Activated CD8-positive, alpha-beta memory T cell treated with anti-CD3 and anti-CD28 coated beads, Interleukin-2, amount 50 U/mL, for 24 hours (primary cell): ENCODE results near the gene OR5AL1.
"Not testable (repeated sequence)": the region's sequence is repeated elsewhere in the genome, so short reads cannot be mapped to it uniquely, and the experiment has no call there.

Experiments
- DNase-seq: peaks from one replicate; pipeline ENCODE4 v3.0.0-alpha.2; 2020; ENCODE audit errors: extremely low read depth

Gene OR5AL1

DNA sequence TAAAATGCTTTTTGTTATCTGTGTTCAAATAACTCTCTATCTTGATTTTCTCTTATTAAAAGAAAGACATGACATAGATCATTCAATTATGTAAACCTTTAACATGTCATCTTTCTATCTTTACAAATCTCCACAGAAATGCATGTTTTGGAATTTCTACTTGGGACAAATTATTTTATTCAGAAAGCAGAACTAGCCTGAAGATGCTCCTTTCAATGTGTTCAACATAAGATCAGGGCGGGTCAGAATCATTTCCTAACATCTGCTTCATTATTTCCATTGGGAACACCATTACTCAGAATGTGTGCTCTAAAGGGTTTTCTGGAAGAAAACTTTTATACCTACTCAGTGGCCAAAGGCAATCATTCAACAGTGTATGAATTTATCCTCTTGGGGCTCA lies at the start of gene OR5AL1:
Gene OR5AL1, plus strand, starts transcription at position 301 of the 400 bp plus-strand sequence.
- no peak for DNase-seq

DNA sequence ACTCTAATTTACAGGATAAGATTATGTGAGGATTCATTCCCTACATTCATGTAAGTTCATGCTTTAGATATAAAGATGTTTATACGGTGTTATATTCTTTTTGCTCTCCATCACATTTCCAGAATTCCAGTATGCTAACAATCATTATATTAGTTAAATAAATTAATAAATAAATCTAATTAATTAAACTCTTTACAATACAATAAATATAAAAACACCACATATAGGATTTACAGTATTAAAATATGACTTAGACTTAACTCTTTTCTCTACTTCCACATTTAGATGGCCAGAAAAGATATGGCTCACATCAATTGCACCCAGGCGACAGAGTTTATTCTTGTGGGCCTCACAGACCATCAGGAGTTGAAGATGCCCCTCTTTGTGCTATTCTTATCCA lies 37.2 kb upstream of the OR5AL1 start, which contains the start of gene OR8U1:
Gene OR8U1, plus strand, starts transcription at position 301 of the 400 bp plus-strand sequence. Its CDS starts 0 bp downstream, at position 301.
- no peak for DNase-seq

DNA sequence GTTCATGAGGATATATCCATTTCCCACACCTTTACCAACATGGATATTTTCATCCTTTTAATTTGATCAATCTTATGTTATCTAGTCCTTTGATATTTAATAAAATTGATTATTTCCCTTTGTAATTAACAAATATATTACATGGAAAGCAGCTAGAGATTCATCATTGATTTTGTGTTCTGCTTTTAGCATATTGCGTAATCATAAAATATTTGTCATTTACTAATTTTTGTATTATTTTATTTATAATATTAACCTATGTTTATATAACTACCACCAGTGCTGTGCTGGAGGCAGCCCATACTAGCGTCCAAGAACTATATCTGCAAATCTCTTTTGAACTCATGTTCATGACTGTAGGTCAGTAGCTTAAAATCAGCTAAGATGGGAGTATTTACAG lies 32.4 kb upstream of the OR5AL1 start:
- DNase-seq, result no peak

DNA sequence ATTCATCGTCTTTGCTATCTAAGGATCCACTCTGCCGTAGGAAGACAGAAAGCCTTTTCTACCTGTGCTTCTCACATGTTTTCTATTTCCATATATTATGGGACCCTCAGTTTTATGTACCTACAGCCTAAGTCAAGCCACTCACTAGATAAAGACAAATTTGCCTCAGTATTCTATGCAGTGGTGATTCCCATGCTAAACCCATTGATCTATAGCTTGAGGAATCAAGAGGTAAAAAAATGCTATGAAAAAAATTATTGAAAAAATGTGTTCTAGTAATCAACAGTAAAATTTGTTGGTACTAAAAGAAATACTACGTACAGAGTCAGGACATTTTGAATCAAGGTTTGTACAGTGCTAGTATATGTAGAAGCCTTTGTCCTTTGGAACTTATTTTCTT lies 18.1 kb upstream of the OR5AL1 start:
- no peak for DNase-seq

DNA sequence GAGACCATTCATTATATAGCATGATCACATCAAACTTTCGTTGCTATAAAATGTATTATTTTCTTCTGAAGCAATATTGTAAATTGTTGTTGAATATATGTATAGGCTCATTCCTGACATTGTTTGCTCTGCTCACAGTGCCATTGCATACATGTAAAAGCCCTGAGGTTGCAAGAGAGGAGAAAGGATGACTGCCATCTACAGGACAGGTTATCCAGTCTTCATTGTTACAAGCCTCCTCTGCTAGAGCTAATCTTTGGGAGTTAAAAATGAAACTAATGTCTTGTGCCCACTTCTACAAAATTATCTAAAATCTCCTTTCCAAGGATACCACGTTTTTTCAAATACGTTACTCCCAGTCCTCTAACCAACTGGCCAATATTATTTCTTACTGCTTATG lies 16.4 kb upstream of the OR5AL1 start:
- DNase-seq, result no peak

DNA sequence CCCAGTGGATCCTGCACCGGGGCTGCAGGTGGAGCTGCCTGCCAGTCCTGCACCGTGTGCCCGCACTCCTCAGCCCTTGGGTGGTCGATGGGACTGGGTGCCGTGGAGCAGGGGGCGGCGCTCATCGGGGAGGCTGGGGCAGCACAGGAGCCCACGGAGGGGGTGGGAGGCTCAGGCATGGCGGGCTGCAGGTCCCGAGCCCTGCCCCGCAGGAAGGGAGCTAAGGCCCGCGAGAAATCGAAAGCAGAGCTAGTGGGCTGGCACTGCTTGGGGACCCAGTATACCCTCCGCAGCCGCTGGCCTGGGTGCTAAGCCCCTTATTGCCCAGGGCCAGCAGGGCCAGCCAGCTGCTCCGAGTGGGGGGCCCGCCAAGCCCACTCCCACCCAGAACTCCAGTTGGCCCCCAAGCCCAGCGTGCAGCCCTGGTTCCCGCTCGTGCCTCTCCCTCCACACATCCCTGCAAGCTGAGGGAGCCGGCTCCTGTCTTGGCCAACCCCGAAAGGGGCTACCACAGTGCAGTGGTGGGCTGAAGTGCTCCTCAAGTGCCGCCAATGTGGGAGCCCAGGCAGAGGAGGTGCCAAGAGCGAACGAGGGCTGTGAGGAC lies 10.5 kb upstream of the OR5AL1 start:
- not testable (repeated sequence) for DNase-seq

DNA sequence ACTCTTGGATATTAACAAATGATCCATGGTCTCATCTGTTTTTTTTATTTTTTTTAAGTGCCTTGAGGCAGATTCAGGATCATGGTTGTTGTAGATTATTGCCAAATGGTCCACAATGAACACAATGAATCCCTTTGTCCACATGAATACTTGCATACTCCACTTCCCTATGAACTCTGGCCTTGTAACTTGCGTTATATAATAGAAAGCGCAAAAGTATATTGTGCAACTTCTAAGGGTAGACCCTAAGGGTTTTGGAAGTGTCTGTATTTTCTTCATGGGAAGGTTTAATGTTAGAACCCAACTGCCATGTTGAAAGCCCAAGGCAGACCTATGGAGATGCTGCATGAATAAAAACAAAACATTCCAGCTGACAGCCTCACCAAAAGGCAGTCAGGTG lies 8.1 kb upstream of the OR5AL1 start:
- DNase-seq, result no peak

DNA sequence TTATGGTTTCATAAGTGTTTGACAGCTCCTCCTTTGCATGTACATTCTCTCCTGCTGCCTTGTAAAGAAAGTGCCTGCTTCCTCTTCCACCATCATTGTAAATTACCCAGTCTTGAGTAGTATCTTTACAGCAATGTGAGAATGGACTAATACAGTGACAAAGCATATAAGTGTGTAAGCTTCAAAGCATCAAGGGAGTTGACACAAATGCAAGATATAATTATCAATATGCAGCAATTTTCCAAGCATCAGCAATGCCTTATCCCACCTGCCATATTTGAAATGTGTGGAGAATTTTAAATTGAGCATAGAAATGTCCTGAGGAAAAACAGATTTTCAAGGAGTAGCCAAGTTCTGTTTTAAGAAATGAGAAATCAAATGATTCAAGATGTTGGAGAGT lies 1.7 kb upstream of the OR5AL1 start:
- no peak for DNase-seq

DNA sequence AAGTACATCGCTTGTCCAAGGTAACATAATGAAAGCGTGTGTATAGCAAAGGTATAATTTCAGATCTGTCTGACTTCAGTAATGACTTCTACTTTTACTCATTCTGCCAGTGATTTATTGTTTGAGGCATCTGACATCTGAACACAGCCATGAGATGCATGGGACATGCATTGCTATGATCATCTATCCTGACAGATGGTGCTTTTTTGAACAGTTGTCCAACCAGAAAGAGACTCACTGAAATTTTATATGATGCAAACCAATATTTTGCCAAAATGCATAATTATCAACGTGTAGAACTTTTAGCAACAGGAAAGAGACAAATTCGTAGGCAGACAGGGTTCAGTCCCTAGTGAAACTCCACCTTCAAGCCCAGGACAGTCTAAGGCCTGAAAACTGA lies 41.0 kb downstream of the OR5AL1 start:
- DNase-seq, result no peak

DNA sequence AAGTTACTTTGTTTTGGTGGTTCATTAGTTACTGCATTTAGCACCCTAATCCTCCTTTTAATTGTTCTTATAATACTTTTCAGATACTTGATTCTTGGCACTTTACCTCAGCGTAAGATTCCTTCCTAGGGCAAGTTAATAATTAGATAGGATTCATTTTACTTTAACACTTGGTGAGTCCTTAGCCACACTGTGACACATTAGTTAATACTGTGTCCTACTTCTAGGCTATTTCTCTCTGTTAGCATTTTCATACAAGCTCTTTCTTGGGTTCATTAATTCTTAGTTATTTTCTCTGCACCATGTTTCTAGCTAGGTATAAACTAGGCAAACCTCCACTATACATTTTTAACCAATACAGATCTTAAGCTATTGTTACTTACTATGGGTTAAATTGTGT lies 44.6 kb downstream of the OR5AL1 start:
- DNase-seq, result no peak
